IMR-90 (cell line): ENCODE measurements around the gene CLRN3. TPM values are rescaled to one million over a fixed set of nuclear protein-coding genes. Genes with fewer than 3 reads are reported as not detected.

Experiments used
- ATAC-seq: fragments of 200-7000 bp; cut with Tn5 transposase; 2 replicates; pipeline ENCODE4 v1.9.1; 2020; ENCODE audit warnings: low read depth, mild to moderate bottlenecking, moderate library complexity
- BruUV-seq: library from RNA; stranded (reverse); fragments of 400-500 nt; replicated peaks from 2 replicates; lab custom pipeline; 2021; lab: Mats Ljungman, UMichigan
- CTCF ChIA-PET: fragments of 300-600 bp; formaldehyde crosslinking; extraction: SDS; loops from one replicate; lab custom pipeline; 2021; ENCODE audit warnings: antibody characterized with exemption; lab: Yijun Ruan, JAX
- POLR2A ChIA-PET: fragments of 300-600 bp; sonication (Branson Sonifier 250); formaldehyde crosslinking; loops from one replicate; lab custom pipeline; 2022; ENCODE audit warnings: antibody characterized with exemption; ENCODE audit not compliant: unreplicated experiment; lab: Charles Lee
- DNase-seq: peaks from one replicate; pipeline ENCODE4 v3.0.0; 2013
- H2AFZ ChIP-seq: replicated peaks from 2 replicates; pipeline ENCODE3; 2013; ENCODE audit warnings: low read length, mild to moderate bottlenecking; ENCODE audit not compliant: poor library complexity
- H2AK5ac ChIP-seq: 2 replicates; pipeline ENCODE4 v1.6.1; 2013; ENCODE audit warnings: low read depth, low read length, inconsistent platforms
- H2AK9ac ChIP-seq: replicated peaks from 2 replicates; pipeline ENCODE3; 2013; ENCODE audit warnings: mild to moderate bottlenecking, low read depth, low read length, moderate library complexity; ENCODE audit not compliant: poor library complexity
- H2BK120ac ChIP-seq: 2 replicates; pipeline ENCODE4 v1.6.1; 2013; ENCODE audit warnings: low read depth, low read length, inconsistent platforms
- H2BK15ac ChIP-seq: 3 replicates; pipeline ENCODE4 v1.6.1; 2013; ENCODE audit warnings: low read depth, low read length, inconsistent platforms
- H2BK20ac ChIP-seq: 2 replicates; pipeline ENCODE4 v1.6.1; 2013; ENCODE audit warnings: low read depth, mild to moderate bottlenecking, inconsistent platforms, low read length, moderate library complexity
- H2BK5ac ChIP-seq: 2 replicates; pipeline ENCODE4 v1.6.1; 2013; ENCODE audit warnings: mild to moderate bottlenecking, low read depth, low read length, inconsistent platforms; ENCODE audit not compliant: poor library complexity, severe bottlenecking
- H3K14ac ChIP-seq: replicated peaks from 2 replicates; pipeline ENCODE4 v1.6.1; 2013; ENCODE audit warnings: low read depth, low read length, inconsistent platforms
- H3K18ac ChIP-seq: 2 replicates; pipeline ENCODE4 v1.6.1; 2013; ENCODE audit warnings: low read depth, low read length, control low read depth
- H3K23ac ChIP-seq: 2 replicates; pipeline ENCODE4 v1.6.1; 2013; ENCODE audit warnings: low read depth, low read length, inconsistent platforms
- H3K27ac ChIP-seq: 2 replicates; pipeline ENCODE4 v1.5.1; 2013; ENCODE audit warnings: mild to moderate bottlenecking, control low read depth, low read length; ENCODE audit not compliant: insufficient read depth
- H3K27me3 ChIP-seq: 2 replicates; pipeline ENCODE4 v1.6.1; 2013; ENCODE audit warnings: low read length; ENCODE audit not compliant: control insufficient read depth, insufficient read depth
- H3K36me3 ChIP-seq: 2 replicates; pipeline ENCODE4 v1.6.1; 2013; ENCODE audit warnings: low read length, mixed read lengths; ENCODE audit not compliant: control insufficient read depth, insufficient read depth
- H3K4ac ChIP-seq: 2 replicates; pipeline ENCODE4 v1.6.1; 2013; ENCODE audit warnings: low read depth, low read length, inconsistent platforms
- H3K4me1 ChIP-seq: 2 replicates; pipeline ENCODE4 v1.6.1; 2013; ENCODE audit warnings: low read length, mixed read lengths; ENCODE audit not compliant: control insufficient read depth, insufficient read depth
- H3K4me2 ChIP-seq: 2 replicates; pipeline ENCODE4 v1.6.1; 2013; ENCODE audit warnings: low read depth, mild to moderate bottlenecking, control low read depth, low read length, moderate library complexity
- H3K4me3 ChIP-seq: 2 replicates; pipeline ENCODE4 v1.5.1; 2013; ENCODE audit warnings: low read depth, mild to moderate bottlenecking, control low read depth, low read length, moderate library complexity; ENCODE audit not compliant: insufficient read depth
- H3K56ac ChIP-seq: 2 replicates; pipeline ENCODE4 v1.6.1; 2013; ENCODE audit warnings: low read length, inconsistent platforms; ENCODE audit not compliant: insufficient read depth; ENCODE audit errors: extremely low read depth
- H3K79me1 ChIP-seq, 2 experiments: 2 replicates each; pipeline ENCODE4 v1.6.1; 2013; ENCODE audit warnings: low read length in 2 of 2, inconsistent platforms in 1 of 2, low read depth in 1 of 2
- H3K9ac ChIP-seq: 2 replicates; pipeline ENCODE4 v1.6.1; 2013; ENCODE audit warnings: low read depth, low read length, control low read depth
- H3K9me1 ChIP-seq: 2 replicates; pipeline ENCODE4 v1.6.1; 2013; ENCODE audit warnings: low read length, inconsistent platforms; ENCODE audit not compliant: insufficient read depth
- H3K9me3 ChIP-seq: 2 replicates; pipeline ENCODE4 v1.6.1; 2013; ENCODE audit warnings: low read length; ENCODE audit not compliant: control insufficient read depth, insufficient read depth
- H4K20me1 ChIP-seq: 2 replicates; pipeline ENCODE4 v1.6.1; 2013; ENCODE audit warnings: low read length, inconsistent platforms; ENCODE audit not compliant: insufficient read depth
- H4K5ac ChIP-seq: 2 replicates; pipeline ENCODE4 v1.6.1; 2013; ENCODE audit warnings: mild to moderate bottlenecking, low read depth, low read length, control low read depth
- H4K8ac ChIP-seq, 2 experiments: 2 replicates each; pipeline ENCODE4 v1.6.1; 2013; ENCODE audit warnings: low read depth in 2 of 2, low read length in 2 of 2, control low read depth in 1 of 2, inconsistent platforms in 1 of 2
- H4K91ac ChIP-seq: 2 replicates; pipeline ENCODE4 v1.6.1; 2013; ENCODE audit warnings: low read depth, low read length, inconsistent platforms; ENCODE audit not compliant: insufficient read depth
- POLR2A ChIP-seq: IDR thresholded peaks from 2 replicates; pipeline ENCODE4 v1.6.1; 2012; ENCODE audit warnings: mild to moderate bottlenecking, low read depth, low read length
- RFX5 ChIP-seq: IDR thresholded peaks from 2 replicates; pipeline ENCODE4 v1.8.0; 2012; ENCODE audit warnings: low read depth, mild to moderate bottlenecking, low read length, moderate library complexity
- SMC3 ChIP-seq: fragments of 150-350 bp; IDR thresholded peaks from 2 replicates; pipeline ENCODE4 v1.6.1; 2016; ENCODE audit warnings: low read depth, mild to moderate bottlenecking, antibody characterized with exemption, low read length, moderate library complexity
- WGBS, 2 experiments: methylation state at CpG; one replicate each; pipeline versions ENCODE4 v1.1.5 to v1.1.7; 2013; ENCODE audit warnings: missing lambda C conversion rate in 2 of 2; ENCODE audit not compliant: insufficient read length in 1 of 2; ENCODE audit errors: extremely low coverage in 2 of 2; 5-methylcytosine and 5-hydroxymethylcytosine counted together
- dilution Hi-C: fragments of 300-500 bp; cut with HindIII; formaldehyde crosslinking; loops from one replicate; pipeline ENCODE4 v1.14.3; 2018; ENCODE audit warnings: low sequenced_read_pairs; ENCODE audit not compliant: unreplicated experiment
- in situ Hi-C: fragments of 300-500 bp; cut with MboI; formaldehyde crosslinking; loops from 3 replicates; pipeline ENCODE4 v1.14.3; 2019; ENCODE audit warnings: low sequenced_read_pairs, inconsistent platforms, mixed read lengths
- intact Hi-C: fragments of 100-400 bp; cut with micrococcal nuclease; formaldehyde crosslinking; loops from 2 replicates; pipeline ENCODE4 v1.10.0; 2022
- polyA plus RNA-seq, 3 experiments: library from polyadenylated mRNA; depleted of rRNA; stranded (reverse); fragments of >200 nt; gene quantifications; 2 replicates each; pipeline ENCODE4 v1.2.3, GENCODE V29; 2012; ENCODE audit warnings: low replicate concordance in 1 of 3
- total RNA-seq: library from RNA; depleted of rRNA; stranded (reverse); fragments of >200 nt; gene quantifications from 2 replicates; pipeline ENCODE4 v1.2.3, GENCODE V29; 2012

Gene CLRN3
- total and polyA plus RNA-seq, 2 of the 4 experiments (the other 2 are of a cell fraction), result not detected

- no peak overlapping the region for H3K4me3 ChIP-seq
- no peak for DNase-seq
- H2BK120ac ChIP-seq, result no peak overlapping the region
- CTCF ChIA-PET, result no interaction called here
- H3K4me1 ChIP-seq, result no peaks in the 10 kb centered on the region
- H4K20me1 ChIP-seq, result no peaks in the 10 kb centered on the region
- no peak overlapping the region for H3K18ac ChIP-seq
- H3K9me1 ChIP-seq, result no peaks in the 10 kb centered on the region
- H3K27ac ChIP-seq, result no peak overlapping the region
- no peaks in the 10 kb centered on the region; the same call in 1 of the 2 replicates for H3K27me3 ChIP-seq
- no peak overlapping the region for H2BK20ac ChIP-seq
- H3K56ac ChIP-seq, result no peak overlapping the region
- no peak overlapping the region for H3K4ac ChIP-seq
- H3K23ac ChIP-seq, result no peak overlapping the region
- no peak overlapping the region for H2AK5ac ChIP-seq
- no peak for ATAC-seq
- H2AFZ ChIP-seq, result no peak overlapping the region
- no peak overlapping the region for H4K5ac ChIP-seq
- in situ Hi-C loops (no loop called here), intact Hi-C loops (no loop called here), dilution Hi-C loops (no loop called here)
- TF ChIP-seq POLR2A (no peak), SMC3 (no peak), RFX5 (no peak)
- H2BK15ac ChIP-seq, result no peak overlapping the region
- H3K9ac ChIP-seq, result no peak overlapping the region
- 0 out of 2 replicates have a peak, but pooled peaks cover 5% of the 10 kb centered on the region for H3K9me3 ChIP-seq
- no peak overlapping the region for H3K4me2 ChIP-seq
- no peak overlapping the region for H2AK9ac ChIP-seq
- H2BK5ac ChIP-seq, result no peak overlapping the region
- no TSS peak for BruUV-seq
- 53% methylated on average over 4 of the region's 7 CpGs; no CpG with 5 or more reads in 1 of the 2 experiments for WGBS, 2 experiments
- H3K79me1 ChIP-seq, result no peaks in the 10 kb centered on the region
- no peak overlapping the region for H4K91ac ChIP-seq
- no peak overlapping the region for H4K8ac ChIP-seq
- no peaks in the 10 kb centered on the region for H3K36me3 ChIP-seq
- POLR2A ChIA-PET, result no interaction called here
- no peak overlapping the region for H3K14ac ChIP-seq
Measured at GRCh38 chr10:127871631-127872010, 21.1 kb downstream of the CLRN3 start.
